Forelimb muscle (tissue), 1 donor: ENCODE data around the gene MARCKS. TPM values are rescaled to one million over a fixed set of nuclear protein-coding genes. Genes with fewer than 3 reads are reported as not detected.
"Not testable (repeated sequence)": the region's sequence is repeated elsewhere in the genome, so short reads cannot be mapped to it uniquely, and the experiment has no call there.

ENCODE experiments used
- DNase-seq: peaks from one replicate; pipeline ENCODE4 v3.0.0-alpha.2; 2013; ENCODE audit warnings: low read depth
- polyA plus RNA-seq: library from polyadenylated mRNA; unstranded; fragments of 120-200 nt; gene quantifications from one replicate; pipeline ENCODE4 v1.2.1, GENCODE V29; 2013; ENCODE audit not compliant: insufficient read length

MARCKS gene
- polyA plus RNA-seq, 1 donor, result 166 TPM

DNA sequence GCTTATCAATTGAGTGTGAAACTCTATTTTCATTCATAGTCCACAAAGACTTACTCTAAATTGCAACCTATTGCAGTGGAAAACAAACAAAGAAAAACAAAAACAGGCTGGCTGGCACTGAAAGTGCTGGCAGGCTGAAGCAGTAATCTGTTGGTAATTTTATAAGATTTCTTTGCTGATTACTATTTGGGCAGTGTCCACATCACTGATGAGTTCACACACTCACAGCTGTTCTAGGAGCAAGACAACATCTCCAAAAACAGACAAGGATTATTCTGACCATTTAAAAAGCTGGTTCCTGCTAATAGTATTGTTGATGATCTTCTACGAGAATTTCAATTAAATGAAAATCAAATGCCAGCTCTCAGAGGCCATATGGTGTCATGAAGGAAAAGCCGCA, 26.9 kb downstream of the MARCKS start:
- no peak for DNase-seq

DNA sequence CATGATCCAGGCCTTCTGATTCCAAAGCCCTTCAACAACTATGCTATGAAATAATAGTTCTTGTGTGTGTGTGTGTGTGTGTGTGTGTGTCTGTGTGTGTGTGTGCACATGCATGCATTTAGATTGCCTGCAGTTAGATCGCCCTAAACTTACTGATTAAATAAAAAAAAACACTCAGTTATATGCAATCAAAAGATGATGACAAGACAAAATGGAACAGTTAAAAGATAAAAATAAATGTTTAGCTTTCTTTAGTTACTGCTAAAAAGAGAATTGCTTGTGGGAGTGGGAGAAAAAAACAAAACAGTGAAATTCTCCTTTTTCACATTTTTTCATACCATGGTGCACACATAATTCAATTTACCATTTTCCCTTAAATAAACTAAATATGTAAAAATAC, 29.4 kb downstream of the MARCKS start:
- DNase-seq, result no peak

DNA sequence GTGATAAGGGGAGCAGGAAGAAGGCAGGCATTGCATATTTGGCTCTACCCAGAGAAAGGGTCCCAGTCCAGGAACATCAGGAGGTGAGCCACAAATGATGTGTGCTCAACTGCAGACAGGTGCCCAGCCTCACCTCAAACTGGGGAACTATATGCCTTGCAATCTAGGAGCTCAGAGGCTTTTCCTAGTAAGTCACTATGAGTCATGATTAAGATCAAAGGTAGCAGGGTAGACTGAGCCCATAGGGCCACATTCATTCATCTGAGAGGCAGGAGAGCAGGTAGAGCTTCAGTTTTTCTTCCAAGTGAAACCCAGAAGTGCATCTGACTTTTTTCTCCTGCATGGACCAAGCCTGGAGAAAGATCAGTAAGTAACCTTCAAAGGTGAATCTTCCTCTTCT, 31.3 kb downstream of the MARCKS start:
- no peak for DNase-seq

DNA sequence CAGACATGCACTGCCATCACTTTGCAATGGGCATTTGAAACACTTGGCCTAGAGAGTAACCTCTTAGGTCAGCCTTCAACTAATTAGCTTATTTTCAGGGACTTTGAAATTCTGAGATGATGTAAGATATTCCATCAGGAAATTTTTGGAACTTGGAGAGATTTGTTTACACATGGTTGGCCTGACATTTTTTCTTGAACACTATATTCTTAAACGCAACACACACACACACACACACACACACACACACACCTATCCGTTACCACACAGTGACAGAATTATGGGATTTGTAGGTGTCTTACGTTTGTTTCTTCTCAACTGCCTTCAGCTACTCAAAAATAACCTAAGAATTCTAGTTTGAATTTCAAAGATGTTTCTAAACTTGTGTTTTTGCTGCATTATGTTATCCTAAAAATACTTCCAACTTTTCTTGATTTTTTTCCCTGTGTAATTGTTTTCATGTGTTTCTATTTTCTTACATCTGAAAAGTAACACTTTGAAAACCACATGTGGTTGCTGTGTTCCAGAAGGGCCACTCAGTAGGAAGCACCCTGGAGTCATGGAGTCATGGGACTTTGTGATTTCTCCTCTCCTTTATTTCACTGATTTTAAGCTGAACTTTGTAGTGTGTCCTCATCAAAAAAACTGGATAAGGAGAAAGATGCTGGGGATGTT, 31.9 kb downstream of the MARCKS start:
- DNase-seq, result no peak

DNA sequence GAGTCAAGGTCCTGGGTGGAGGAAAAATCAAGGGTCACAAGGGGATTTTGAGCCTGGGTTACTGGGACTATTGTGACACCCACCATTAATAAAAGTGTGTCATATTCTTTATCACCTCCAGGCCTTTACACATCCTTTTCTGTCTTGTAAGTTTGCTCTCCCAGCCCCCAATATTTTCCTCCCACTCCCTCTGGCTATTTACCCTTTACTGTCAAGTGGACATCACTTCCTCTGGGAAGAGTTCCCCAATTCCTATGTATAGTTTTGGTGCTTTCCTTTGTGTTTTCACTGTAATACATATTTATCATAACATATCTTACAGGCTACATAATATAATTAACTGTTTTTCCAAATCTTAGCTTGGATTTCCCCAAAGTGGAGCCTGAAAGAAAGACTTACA, 36.3 kb downstream of the MARCKS start:
- no peak for DNase-seq

DNA sequence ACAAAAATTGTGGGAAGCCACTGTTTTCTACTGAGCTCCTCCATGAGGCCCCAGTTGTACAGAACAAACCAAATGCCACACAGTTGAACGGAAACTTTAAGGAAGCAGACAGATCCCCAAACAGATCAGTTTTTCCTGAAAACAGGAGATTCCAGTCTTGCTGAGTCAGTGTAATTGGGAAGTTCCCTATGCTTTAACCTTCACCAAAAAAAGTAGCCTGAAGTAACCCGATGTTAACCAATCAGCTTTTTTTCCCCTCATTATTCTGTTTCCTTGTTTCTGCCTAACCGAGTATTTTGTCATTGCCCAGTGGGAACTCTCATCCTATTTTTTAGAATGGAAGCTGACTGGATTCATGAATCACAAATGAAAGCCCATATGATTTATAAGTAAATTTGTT, 36.7 kb downstream of the MARCKS start:
- DNase-seq, result no peak

DNA sequence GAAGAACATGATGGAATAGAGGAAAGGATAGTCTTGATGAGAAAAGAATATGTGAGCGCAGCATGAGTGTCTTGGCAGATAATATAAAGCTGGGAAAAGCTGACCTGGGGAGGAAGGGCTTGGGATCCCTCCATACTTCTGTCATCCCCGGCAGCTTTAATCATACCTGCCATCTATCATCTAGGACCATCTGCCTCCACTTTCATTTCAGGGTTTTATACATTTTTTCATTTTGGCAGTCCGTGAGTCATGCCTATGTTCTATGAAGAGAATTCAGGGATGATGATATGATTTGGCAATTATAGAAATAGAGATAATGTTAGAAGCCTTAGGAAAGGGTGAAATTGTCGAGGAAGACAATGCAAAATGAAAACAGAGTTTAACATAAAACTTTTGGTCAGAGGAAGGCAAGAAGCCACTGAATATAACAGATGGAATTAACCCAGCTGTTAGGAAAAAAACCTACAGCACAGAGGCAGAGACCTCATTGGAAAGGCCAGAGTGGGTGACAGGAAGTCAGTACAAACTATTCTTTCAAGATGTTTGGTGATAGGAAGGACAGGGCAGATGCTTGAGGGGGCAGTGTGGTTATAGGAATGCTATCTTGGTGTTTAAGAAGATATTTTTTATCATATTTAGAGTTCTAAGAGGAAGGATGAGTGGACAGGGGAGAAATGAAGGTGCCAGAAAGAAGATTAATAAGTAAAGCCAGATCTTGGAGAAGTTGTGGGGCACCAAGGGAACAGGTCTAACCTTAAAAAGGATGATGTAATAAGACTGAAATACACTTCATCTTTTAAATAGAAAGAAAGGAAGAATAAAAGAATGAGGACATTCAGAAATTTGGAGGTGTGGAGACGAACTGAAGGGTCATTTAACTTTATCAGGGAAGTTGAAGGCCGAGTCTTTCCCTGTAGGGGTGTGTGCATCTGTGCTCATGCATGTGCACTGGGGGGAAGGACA, 37.8 kb downstream of the MARCKS start:
- no peak for DNase-seq

DNA sequence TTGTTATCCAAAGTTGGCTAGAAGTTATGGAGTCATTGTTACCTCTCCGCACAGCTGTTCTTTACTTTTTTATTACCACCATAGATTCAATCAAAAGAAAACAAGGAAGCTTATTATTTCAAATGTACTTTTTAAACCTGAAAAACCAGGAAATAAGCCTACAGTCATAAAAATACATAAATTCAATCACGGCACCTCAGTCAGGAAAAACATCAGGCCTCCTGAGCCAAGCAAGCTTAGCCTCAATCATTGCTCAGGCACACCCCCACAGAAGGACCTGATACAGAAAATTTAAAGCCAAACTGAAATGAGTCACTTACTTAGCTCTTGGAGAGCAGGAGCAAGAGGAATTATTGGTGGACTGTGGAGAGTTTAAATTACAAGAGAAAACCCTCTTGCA, 44.3 kb downstream of the MARCKS start:
- DNase-seq, result no peak

DNA sequence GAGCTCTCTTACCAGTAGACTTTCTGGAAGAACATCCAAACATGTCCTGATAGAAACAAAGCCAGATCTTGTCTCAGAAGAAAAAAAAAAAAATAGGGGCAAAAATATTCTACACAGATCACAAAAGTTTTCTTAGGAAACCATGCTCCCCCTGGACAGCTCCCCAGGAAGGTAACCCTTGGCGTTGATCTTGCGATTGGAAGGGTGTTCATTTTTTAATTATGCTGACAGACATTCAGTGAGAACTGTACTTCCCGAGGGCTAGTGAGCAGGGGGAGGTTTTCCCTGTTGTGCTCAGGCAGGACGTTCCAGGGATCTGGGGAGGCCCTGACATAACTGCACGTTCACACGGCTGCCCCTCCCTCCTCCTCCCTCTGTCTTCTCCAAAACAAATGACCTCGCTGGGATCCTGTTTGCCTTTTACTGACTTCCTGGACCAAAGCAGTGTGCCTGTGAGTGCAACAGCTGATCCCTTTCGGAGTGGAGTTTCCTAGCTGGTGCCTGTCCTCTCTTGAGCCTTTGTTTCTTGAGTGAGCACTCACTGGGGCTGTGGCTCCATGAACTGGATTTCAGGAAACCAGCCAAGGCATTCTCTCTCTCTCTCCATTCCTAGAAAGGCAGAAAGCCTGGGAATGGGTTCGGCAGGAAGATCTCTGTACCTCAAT, 46.7 kb downstream of the MARCKS start:
- no peak for DNase-seq

DNA sequence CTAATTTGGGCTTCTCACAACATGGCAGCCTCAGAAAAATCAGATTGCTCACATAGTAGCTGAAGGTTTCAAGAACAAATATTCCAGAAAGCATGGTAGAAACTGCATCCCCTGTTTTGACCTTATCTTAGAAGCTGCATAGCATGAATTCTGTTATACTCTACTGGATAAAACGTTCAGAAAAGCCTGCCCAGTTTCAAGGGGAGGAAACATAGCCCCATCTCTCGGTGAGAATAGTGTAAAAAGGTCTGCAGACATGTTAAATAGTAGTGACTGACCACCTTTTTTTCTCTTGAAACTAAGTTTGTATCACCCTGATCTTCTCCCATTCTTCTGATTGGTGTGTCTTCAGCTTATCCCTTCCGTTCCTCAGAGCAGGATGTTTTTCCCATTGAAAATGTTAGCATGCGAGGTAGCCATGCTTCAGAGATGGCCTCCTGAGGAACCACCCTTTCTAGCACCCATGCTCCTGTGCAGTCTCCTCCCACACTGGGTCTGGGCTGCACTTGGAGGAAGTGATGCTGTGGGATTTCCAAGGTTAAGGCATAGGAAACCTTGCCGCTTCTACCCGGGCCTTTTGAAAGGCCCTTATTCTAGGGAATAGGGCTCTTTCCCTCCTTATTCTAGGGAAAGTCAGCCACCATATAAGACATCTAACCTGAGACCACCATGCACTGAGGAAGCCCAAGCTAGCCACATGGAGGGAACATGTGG, 50.1 kb downstream of the MARCKS start:
- DNase-seq, result no peak

DNA sequence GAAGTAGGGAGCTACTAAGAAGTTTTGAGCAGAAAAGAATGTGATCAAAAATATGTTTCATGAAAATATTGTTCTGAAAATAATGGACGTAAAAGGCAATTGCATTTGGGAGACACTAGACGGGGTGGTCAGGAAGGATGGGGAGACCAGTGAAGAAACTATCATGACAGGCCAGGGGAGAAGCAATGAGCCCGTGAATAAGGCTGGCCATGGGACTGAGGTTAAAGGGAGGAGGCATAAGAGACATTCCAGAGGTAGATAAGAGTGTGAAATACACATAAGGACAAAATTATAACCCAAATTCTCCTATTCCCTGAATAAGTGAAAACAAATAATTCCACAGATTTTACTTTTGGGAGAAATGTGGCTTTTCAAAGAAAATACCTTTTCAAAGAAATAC, 51.7 kb downstream of the MARCKS start:
- no peak for DNase-seq

DNA sequence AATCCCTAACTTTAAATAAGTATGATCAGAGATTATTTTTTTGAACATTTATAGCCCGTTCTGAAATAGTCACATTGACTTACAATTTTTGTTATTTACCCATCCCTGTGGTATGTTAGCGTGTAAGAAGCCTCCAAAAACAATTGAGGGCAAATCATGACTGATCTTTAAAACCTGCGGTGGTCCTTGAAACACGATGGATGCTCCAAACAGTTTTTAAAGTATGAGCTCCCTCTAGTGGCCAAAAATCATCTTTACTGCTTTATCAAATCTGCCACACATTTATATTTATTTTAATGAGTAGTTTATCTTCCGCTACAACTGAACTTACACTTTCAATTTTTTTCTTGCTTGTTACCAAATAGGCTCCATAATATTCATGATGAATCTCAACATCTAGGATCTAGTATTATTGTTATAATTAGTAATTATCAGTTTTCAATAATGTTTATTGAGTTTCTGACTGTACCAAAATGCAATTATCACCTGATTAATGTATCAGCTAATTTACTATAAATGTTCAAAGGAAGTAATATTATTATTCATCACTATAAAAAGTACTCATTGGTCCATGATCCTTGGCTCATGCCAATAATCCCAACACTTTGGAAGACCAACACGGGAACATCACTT, 52.2 kb downstream of the MARCKS start:
- peak; percentile 70 for DNase-seq

DNA sequence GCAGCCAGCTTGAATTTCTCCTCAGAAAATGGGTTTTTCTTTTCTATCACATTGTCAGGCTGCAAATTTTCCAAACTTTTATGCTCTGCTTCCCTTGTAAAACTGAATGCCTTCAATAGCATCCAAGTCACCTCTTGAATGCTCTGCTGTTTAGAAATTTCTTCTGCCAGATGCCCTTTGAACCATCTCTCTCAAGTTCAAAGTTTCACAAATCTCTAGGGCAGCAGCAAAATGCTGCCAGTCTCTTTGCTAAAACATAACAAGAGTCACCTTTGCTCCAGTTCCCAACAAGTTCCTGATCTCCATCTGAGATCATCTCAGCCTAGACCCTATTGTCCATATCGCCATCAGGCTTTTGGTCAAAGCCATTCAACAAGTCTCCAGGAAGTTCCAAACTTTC, 53.1 kb downstream of the MARCKS start:
- DNase-seq, result not testable (repeated sequence)

Other genes starting within 250 kb of the MARCKS start
- 138 TPM for gene HDAC2, start 113.8 kb downstream of the MARCKS start, polyA plus RNA-seq